Hepatocyte (in vitro differentiated cells): Measurements from ENCODE around the gene SAMD4A. TPM values are rescaled to one million over a fixed set of nuclear protein-coding genes. Genes with fewer than 3 reads are reported as not detected.

ENCODE experiments used
- DNase-seq: peaks from one replicate; pipeline ENCODE4 v3.0.0-alpha.2; 2016; ENCODE audit warnings: low spot score
- H2AFZ ChIP-seq: fragments of 200-600 bp; sonication (generic); 2 replicates; pipeline ENCODE4 v1.6.0; 2016; ENCODE audit warnings: antibody characterized with exemption, mild to moderate bottlenecking
- H3K27ac ChIP-seq: fragments of 200-600 bp; sonication (generic); 2 replicates; pipeline ENCODE4 v1.5.1; 2016; ENCODE audit warnings: mild to moderate bottlenecking
- H3K27me3 ChIP-seq: fragments of 200-600 bp; sonication (generic); 2 replicates; pipeline ENCODE4 v1.6.1; 2016
- H3K36me3 ChIP-seq: fragments of 200-600 bp; sonication (generic); replicated peaks from 2 replicates; pipeline ENCODE4 v1.5.1; 2016; ENCODE audit warnings: low read depth; ENCODE audit not compliant: insufficient read depth
- H3K4me1 ChIP-seq: fragments of 200-600 bp; sonication (generic); 2 replicates; pipeline ENCODE4 v1.5.1; 2016; ENCODE audit warnings: mild to moderate bottlenecking, moderate library complexity; ENCODE audit not compliant: insufficient read depth
- H3K4me2 ChIP-seq: fragments of 200-600 bp; sonication (generic); 2 replicates; pipeline ENCODE4 v1.6.0; 2016
- H3K4me3 ChIP-seq: fragments of 200-600 bp; sonication (generic); 2 replicates; pipeline ENCODE4 v1.5.1; 2016; ENCODE audit warnings: mild to moderate bottlenecking
- H3K79me2 ChIP-seq: fragments of 200-600 bp; sonication (generic); 2 replicates; pipeline ENCODE4 v1.6.0; 2017; ENCODE audit warnings: mild to moderate bottlenecking
- H3K9me2 ChIP-seq: fragments of 200-600 bp; sonication (generic); replicated peaks from 2 replicates; pipeline ENCODE4 v1.6.0; 2017; ENCODE audit warnings: mild to moderate bottlenecking; ENCODE audit not compliant: insufficient read depth
- H3K9me3 ChIP-seq: fragments of 200-600 bp; sonication (generic); 2 replicates; pipeline ENCODE4 v1.5.1; 2016; ENCODE audit warnings: low read depth, mild to moderate bottlenecking
- H4K20me1 ChIP-seq: fragments of 200-600 bp; sonication (generic); 2 replicates; pipeline ENCODE4 v1.6.0; 2016; ENCODE audit warnings: mild to moderate bottlenecking; ENCODE audit not compliant: insufficient read depth, poor library complexity, severe bottlenecking
- EZH2 ChIP-seq: fragments of 200-600 bp; sonication (generic); IDR thresholded peaks from 2 replicates; pipeline ENCODE4 v1.6.1; 2016; ENCODE audit warnings: antibody characterized with exemption, mild to moderate bottlenecking, borderline replicate concordance
- EZH2phosphoT487 ChIP-seq: fragments of 200-600 bp; sonication (generic); IDR thresholded peaks from one replicate; pipeline ENCODE4 v1.6.1; 2018; ENCODE audit warnings: antibody characterized with exemption, mild to moderate bottlenecking, low read depth, moderate library complexity; ENCODE audit not compliant: unreplicated experiment, severe bottlenecking
- WGBS: methylation state at CpG from one replicate; pipeline ENCODE4 v1.1.6; 2016; ENCODE audit warnings: low lambda C conversion rate; ENCODE audit errors: missing lambda C conversion rate; 5-methylcytosine and 5-hydroxymethylcytosine counted together
- polyA plus RNA-seq: library from polyadenylated mRNA; unstranded; fragments of >200 nt; fragmentation: Nextera tagmentation; extraction: Ambion mirVana; gene quantifications from 2 replicates; pipeline ENCODE4 v1.2.1, GENCODE V29; 2016
- total RNA-seq: library from RNA; depleted of rRNA; stranded (reverse); fragments of >200 nt; gene quantifications from 2 replicates; pipeline ENCODE4 v1.2.3, GENCODE V29; 2014
- TF ChIP-seq, protein P1 (sequence below): fragments of 200-600 bp; sonication (generic); IDR thresholded peaks from 2 replicates; pipeline ENCODE4 v1.5.1; 2016; ENCODE audit warnings: antibody characterized with exemption, mild to moderate bottlenecking; ENCODE audit not compliant: poor library complexity

The SAMD4A gene
- total and polyA plus RNA-seq, 2 experiments from 2014 or later, result 10.5 to 15.7 TPM

DNA sequence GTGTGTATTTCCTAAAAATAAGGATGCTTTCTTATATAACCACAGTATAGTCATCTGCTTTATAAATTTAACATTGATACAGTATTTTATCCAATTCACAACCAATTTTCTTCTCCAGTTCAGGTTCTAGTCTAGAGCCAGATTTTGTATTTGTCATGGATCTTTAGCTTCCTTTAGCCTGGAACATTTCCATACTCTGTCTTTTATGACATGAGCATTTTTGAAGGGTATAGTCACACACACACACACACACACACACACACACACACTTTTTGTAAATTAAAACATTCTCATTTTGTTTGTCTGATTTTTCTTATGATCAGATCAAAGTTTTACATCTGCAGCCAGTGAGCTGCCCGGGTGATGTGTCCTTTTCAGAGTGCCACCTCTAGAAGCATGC, 31.8 kb upstream of the SAMD4A start:
- H3K4me2 ChIP-seq, result no peak overlapping the region
- H4K20me1 ChIP-seq, result no peaks in the 10 kb centered on the region
- no peaks in the 10 kb centered on the region for H3K36me3 ChIP-seq
- H3K9me2 ChIP-seq, result no peaks in the 10 kb centered on the region
- no peaks in the 10 kb centered on the region for H3K79me2 ChIP-seq
- 100% methylated on average over 1 of the region's 1 CpG for WGBS
- no peaks in the 10 kb centered on the region for H3K27me3 ChIP-seq
- no peak overlapping the region for H2AFZ ChIP-seq
- TF ChIP-seq EZH2phosphoT487 (no peak), EZH2 (no peak)
- no peak overlapping the region for H3K27ac ChIP-seq
- H3K9me3 ChIP-seq, result no peaks in the 10 kb centered on the region
- no peak for DNase-seq
- peaks cover 15% of the 10 kb centered on the region for H3K4me1 ChIP-seq
- no peak overlapping the region for H3K4me3 ChIP-seq

DNA sequence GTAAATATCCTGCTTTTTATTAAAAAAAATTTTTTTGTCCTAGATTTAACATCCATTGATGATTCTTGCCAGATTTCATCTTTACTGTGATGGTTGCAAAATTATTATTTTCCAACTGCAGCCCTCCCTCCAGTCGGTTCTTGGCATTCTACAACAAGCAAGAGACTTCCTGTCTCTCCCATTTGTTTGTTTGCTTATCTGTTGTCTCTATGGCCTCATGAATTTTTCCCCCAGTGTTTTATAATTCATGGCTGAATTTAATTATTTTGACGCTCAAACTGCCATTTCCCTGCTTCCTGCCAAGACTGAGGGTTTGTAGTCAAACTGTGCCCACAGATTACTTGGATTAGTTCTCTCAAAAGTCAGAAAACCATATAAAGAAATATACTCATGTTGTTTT, 31.3 kb upstream of the SAMD4A start:
- H3K79me2 ChIP-seq, result no peaks in the 10 kb centered on the region
- no peaks in the 10 kb centered on the region for H3K9me3 ChIP-seq
- H3K27ac ChIP-seq, result no peak overlapping the region
- H3K4me3 ChIP-seq, result no peak overlapping the region
- H4K20me1 ChIP-seq, result no peaks in the 10 kb centered on the region
- no peaks in the 10 kb centered on the region for H3K9me2 ChIP-seq
- DNase-seq, result no peak
- no peak overlapping the region for H2AFZ ChIP-seq
- H3K4me1 ChIP-seq, result peaks cover 15% of the 10 kb centered on the region
- no peaks in the 10 kb centered on the region for H3K36me3 ChIP-seq
- H3K27me3 ChIP-seq, result no peaks in the 10 kb centered on the region
- H3K4me2 ChIP-seq, result no peak overlapping the region
- 72% methylated on average over 2 of the region's 2 CpGs for WGBS
- TF ChIP-seq EZH2phosphoT487 (no peak), EZH2 (no peak)

DNA sequence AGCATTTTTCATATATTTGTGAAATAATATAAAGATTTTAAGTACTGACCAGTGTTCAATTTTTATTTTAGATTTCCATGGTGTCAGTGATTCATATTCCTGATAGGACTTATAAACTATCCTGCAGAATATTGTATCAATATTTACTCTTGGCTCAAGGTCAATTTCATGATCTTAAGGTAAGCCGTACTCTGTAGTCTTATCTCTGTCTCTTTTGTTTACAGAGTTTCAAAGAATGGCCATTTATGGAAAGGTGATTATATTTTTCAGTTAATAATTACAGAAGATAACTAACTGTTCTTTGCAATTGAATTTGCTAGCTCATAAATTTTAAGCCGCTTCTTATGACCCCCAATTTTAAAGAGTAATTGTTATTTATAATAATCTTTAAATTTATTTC, 29.3 kb upstream of the SAMD4A start:
- Histone ChIP-seq H3K4me1 (peaks cover 15% of the 10 kb centered on the region), H2AFZ (no peak overlapping the region)

DNA sequence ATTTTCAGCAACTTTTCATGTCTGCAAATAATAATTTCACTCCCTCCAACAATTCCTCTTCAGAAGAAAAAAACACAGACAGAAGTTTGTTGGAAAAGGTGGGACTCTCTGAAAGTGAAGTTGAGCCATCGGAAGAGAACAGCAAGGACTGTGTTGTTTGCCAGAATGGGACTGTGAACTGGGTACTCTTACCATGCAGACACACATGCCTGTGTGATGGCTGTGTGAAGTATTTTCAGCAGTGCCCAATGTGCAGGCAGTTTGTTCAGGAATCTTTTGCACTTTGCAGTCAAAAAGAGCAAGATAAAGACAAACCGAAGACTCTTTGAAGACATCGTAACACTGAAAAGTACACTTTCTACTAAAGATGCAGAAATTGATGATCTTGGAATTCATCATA, 28.9 kb upstream of the SAMD4A start:
- H4K20me1 ChIP-seq, result no peaks in the 10 kb centered on the region
- TF ChIP-seq EZH2 (no peak), EZH2phosphoT487 (no peak)
- TF ChIP-seq, protein P1, sequence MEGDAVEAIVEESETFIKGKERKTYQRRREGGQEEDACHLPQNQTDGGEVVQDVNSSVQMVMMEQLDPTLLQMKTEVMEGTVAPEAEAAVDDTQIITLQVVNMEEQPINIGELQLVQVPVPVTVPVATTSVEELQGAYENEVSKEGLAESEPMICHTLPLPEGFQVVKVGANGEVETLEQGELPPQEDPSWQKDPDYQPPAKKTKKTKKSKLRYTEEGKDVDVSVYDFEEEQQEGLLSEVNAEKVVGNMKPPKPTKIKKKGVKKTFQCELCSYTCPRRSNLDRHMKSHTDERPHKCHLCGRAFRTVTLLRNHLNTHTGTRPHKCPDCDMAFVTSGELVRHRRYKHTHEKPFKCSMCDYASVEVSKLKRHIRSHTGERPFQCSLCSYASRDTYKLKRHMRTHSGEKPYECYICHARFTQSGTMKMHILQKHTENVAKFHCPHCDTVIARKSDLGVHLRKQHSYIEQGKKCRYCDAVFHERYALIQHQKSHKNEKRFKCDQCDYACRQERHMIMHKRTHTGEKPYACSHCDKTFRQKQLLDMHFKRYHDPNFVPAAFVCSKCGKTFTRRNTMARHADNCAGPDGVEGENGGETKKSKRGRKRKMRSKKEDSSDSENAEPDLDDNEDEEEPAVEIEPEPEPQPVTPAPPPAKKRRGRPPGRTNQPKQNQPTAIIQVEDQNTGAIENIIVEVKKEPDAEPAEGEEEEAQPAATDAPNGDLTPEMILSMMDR, result no peak
- no peak overlapping the region for H3K4me3 ChIP-seq
- peaks cover 15% of the 10 kb centered on the region for H3K4me1 ChIP-seq
- H3K36me3 ChIP-seq, result no peaks in the 10 kb centered on the region
- H3K27ac ChIP-seq, result no peak overlapping the region
- no peaks in the 10 kb centered on the region for H3K9me3 ChIP-seq
- no peaks in the 10 kb centered on the region for H3K79me2 ChIP-seq
- 64% methylated on average over 3 of the region's 3 CpGs for WGBS
- no peak for DNase-seq
- no peak overlapping the region for H2AFZ ChIP-seq
- H3K27me3 ChIP-seq, result no peaks in the 10 kb centered on the region
- H3K9me2 ChIP-seq, result no peaks in the 10 kb centered on the region
- peak overlapping the region; percentile 54 for H3K4me2 ChIP-seq

More for the DNA sequence above, 29.3 kb upstream of the SAMD4A start:
- TF ChIP-seq, protein P1, result no peak
- TF ChIP-seq EZH2phosphoT487, result peak; percentile 60
- Histone ChIP-seq H3K4me2 (peak overlapping the region; percentile 54), H4K20me1 (no peaks in the 10 kb centered on the region), H3K27ac (no peak overlapping the region), H3K4me3 (no peak overlapping the region), H3K27me3 (no peaks in the 10 kb centered on the region), H3K36me3 (no peaks in the 10 kb centered on the region), H3K9me3 (no peaks in the 10 kb centered on the region), H3K79me2 (no peaks in the 10 kb centered on the region), H3K9me2 (no peaks in the 10 kb centered on the region)
- 54% methylated on average over 2 of the region's 2 CpGs for WGBS
- DNase-seq, result peak; percentile 21
